Measurements from ENCODE around the gene ARHGAP26. TPM values are rescaled to one million over a fixed set of nuclear protein-coding genes. Genes with fewer than 3 reads are reported as not detected.
A peak's percentile ranks its signal among the peaks of the same experiment; 100 is the strongest.

The ARHGAP26 gene
- total RNA-seq, 6 experiments from 2014 or later, result 6.7 to 14.5 (median 8.3) TPM

GRCh38 chr5:143233031-143233430, 462.9 kb downstream of the ARHGAP26 start:
- Histone ChIP-seq H3K27me3 (no peaks in the 10 kb centered on the region), H3K36me3 (no peaks in the 10 kb centered on the region), H3K4me3 (no peak overlapping the region), H3K9me3 (no peaks in the 10 kb centered on the region), H3K4me1 (peaks cover 0 to 68% (median 22%) of the 10 kb centered on the region in 4 donors), H3K27ac (peak overlapping the region; percentile 84 to 96 (median 87))
- intact Hi-C loops (cut with DNase I), result no loop called here
- TF ChIP-seq CTCF (IDR thresholded peaks at IDR 0.05) (no peak), POLR2A (IDR thresholded peaks at IDR 0.05) (no peak)
- DNase-seq (no peak), ATAC-seq (peak in 2 of 4 donors; percentile 3 to 4)
- 50% methylated on average over 2 of the region's 2 CpGs for WGBS (ENCODE audit: insufficient coverage, low coverage, low lambda C conversion rate, missing lambda C conversion rate)

GRCh38 chr5:143234162-143234842, 464.1 kb downstream of the ARHGAP26 start:
- TF ChIP-seq CTCF (IDR thresholded peaks at IDR 0.05) (no peak), POLR2A (IDR thresholded peaks at IDR 0.05) (peak; percentile 44)
- H3K4me3 ChIP-seq, result peak overlapping the region in 2 of 3 donors; percentile 15
- no peaks in the 10 kb centered on the region for H3K36me3 ChIP-seq
- DNase-seq, result peak; percentile 74 to 88 (median 85)
- peak overlapping the region; percentile 84 to 96 (median 87) for H3K27ac ChIP-seq
- H3K4me1 ChIP-seq, result peaks cover 0 to 58% (median 18%) of the 10 kb centered on the region in 4 donors
- ATAC-seq, result peak; percentile 70 to 88 (median 79)
- H3K27me3 ChIP-seq, result no peaks in the 10 kb centered on the region
- H3K9me3 ChIP-seq, result no peaks in the 10 kb centered on the region
- WGBS (ENCODE audit: insufficient coverage, low coverage, low lambda C conversion rate, missing lambda C conversion rate), result 21% methylated on average over 9 of the region's 9 CpGs
- intact Hi-C loops (cut with DNase I), result no loop called here

GRCh38 chr5:143235423-143235822, 465.2 kb downstream of the ARHGAP26 start:
- Histone ChIP-seq H3K36me3 (no peaks in the 10 kb centered on the region), H3K27me3 (no peaks in the 10 kb centered on the region), H3K27ac (peak overlapping the region; percentile 84 to 96 (median 87)), H3K9me3 (no peaks in the 10 kb centered on the region), H3K4me1 (peaks cover 0 to 54% (median 16%) of the 10 kb centered on the region in 4 donors), H3K4me3 (no peak overlapping the region)
- ATAC-seq (peak in 2 of 4 donors; percentile 6 to 12), DNase-seq (no peak)
- WGBS (ENCODE audit: insufficient coverage, low coverage, low lambda C conversion rate, missing lambda C conversion rate), result 29% methylated on average over 1 of the region's 3 CpGs
- TF ChIP-seq POLR2A (IDR thresholded peaks at IDR 0.05), result no peak
- no peak for TF ChIP-seq CTCF (IDR thresholded peaks at IDR 0.05)
- intact Hi-C loops (cut with DNase I), result no loop called here

GRCh38 chr5:143236682-143237081, 466.5 kb downstream of the ARHGAP26 start:
- Histone ChIP-seq H3K36me3 (no peaks in the 10 kb centered on the region), H3K9me3 (no peaks in the 10 kb centered on the region), H3K4me3 (no peak overlapping the region), H3K27ac (no peak overlapping the region), H3K4me1 (peaks cover 0 to 42% (median 15%) of the 10 kb centered on the region in 4 donors), H3K27me3 (no peaks in the 10 kb centered on the region)
- ATAC-seq (no peak), DNase-seq (no peak)
- 94% methylated on average over 2 of the region's 2 CpGs for whole genome bisulfite sequencing (ENCODE audit: insufficient coverage, low coverage, low lambda C conversion rate, missing lambda C conversion rate)
- intact Hi-C loops (cut with DNase I), result no loop called here
- TF ChIP-seq POLR2A (IDR thresholded peaks at IDR 0.05), result no peak
- no peak for TF ChIP-seq CTCF (IDR thresholded peaks at IDR 0.05)
